Fibroblast of the aortic adventitia (primary cell): ENCODE results near the gene ISLR2. TPM values are rescaled to one million over a fixed set of nuclear protein-coding genes. Genes with fewer than 3 reads are reported as not detected.

Source experiments
- DNase-seq: peaks from one replicate; pipeline ENCODE4 v3.0.0-alpha.2; 2010; ENCODE audit warnings: low read depth
- H3K4me3 ChIP-seq: 2 replicates; pipeline ENCODE4 v1.5.1; 2011; ENCODE audit warnings: low read depth, mild to moderate bottlenecking, control low read depth, low read length, moderate library complexity
- total RNA-seq: library from RNA; depleted of rRNA; stranded (reverse); fragments of >200 nt; gene quantifications from 2 replicates; pipeline ENCODE4 v1.2.3, GENCODE V29; 2012; ENCODE audit warnings: low replicate concordance
- TF ChIP-seq, protein P1 (sequence below): IDR thresholded peaks from 2 replicates; pipeline ENCODE4 v1.5.1; 2011; ENCODE audit warnings: mild to moderate bottlenecking, low read length, control low read depth, inconsistent platforms; ENCODE audit not compliant: insufficient read depth

Gene ISLR2
- total RNA-seq, 1 donor: 0.36 TPM

DNA sequence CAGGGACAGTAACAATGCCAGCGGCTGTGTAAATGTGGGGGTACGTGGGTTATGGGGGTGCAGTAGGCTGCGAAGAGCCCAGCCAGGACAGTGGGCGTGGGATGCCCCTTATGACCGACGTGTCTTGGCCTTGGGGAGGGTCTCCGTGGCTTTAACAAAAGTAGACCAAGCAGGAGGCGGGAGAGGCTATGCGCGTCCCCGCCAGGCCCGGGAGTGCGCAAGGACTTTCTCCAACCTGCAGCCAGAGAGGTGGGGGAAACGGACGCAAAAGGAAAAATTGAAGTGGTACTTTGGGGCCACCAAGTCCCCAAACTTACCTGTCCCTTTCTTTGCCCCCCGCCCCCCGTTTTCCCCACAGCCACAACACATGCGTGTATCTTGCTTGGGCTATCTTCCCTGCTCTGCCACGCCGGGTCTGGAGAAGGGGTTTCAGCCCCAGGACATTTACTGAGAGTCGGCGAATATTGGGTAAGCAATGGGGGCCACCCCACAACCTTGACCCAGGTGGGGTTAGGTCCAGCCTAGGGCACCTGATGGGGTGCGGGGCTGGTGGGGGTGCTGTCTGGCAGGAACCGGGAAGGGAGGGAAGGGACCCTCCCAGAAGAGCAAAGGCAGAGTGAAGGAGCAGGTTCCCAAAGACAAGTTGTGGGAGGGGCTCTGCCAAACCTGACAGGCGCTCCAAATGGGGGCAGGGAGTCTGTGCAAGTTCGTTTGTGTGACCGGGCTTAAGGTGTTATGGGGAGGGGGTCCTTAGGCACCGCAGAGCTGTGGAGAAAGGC, 652 bp downstream of the ISLR2 start:
- TF ChIP-seq, protein P1, sequence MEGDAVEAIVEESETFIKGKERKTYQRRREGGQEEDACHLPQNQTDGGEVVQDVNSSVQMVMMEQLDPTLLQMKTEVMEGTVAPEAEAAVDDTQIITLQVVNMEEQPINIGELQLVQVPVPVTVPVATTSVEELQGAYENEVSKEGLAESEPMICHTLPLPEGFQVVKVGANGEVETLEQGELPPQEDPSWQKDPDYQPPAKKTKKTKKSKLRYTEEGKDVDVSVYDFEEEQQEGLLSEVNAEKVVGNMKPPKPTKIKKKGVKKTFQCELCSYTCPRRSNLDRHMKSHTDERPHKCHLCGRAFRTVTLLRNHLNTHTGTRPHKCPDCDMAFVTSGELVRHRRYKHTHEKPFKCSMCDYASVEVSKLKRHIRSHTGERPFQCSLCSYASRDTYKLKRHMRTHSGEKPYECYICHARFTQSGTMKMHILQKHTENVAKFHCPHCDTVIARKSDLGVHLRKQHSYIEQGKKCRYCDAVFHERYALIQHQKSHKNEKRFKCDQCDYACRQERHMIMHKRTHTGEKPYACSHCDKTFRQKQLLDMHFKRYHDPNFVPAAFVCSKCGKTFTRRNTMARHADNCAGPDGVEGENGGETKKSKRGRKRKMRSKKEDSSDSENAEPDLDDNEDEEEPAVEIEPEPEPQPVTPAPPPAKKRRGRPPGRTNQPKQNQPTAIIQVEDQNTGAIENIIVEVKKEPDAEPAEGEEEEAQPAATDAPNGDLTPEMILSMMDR: no peak
- H3K4me3 ChIP-seq: no peak overlapping the region
- no peak for DNase-seq

DNA sequence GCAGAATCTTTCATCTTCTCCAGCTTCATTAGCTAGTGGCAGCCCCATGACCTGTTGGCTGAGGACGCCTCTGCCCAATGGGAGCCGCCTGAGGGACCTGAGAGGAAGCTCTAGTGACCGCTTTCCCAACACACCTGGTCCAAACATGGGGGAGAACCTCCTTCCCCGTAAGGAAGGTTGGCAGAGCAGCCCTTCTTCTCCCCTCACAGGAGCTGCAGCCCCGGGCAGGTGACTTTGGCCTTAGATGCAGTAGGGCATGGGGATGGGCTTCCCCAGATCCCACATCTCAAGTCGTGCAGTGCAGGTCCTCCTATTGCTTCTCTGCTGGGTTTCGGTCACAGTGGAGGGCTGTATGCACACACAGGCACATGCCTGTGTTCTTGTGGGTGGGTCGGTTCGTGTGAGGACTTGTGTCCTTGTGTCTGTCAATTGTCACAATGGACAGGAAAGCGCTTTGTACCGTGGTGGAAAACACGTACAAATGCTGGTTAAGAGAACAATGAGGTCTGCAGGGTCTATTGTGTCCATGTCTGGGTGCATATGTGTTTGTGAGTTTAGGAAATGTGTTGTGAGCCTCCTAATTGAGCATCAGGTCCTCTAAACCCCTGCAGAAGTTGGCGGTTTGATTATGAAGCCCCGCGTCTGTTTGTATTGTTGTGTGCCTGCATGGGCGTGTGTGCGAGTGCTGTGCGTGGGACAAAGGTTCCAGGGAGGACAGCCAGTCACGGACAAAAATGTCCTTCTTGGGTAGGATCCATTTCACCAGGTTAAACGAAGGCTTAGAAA, 1.4 kb downstream of the ISLR2 start:
- H3K4me3 ChIP-seq: no peak overlapping the region
- no peak for DNase-seq
- TF ChIP-seq, protein P1: no peak

DNA sequence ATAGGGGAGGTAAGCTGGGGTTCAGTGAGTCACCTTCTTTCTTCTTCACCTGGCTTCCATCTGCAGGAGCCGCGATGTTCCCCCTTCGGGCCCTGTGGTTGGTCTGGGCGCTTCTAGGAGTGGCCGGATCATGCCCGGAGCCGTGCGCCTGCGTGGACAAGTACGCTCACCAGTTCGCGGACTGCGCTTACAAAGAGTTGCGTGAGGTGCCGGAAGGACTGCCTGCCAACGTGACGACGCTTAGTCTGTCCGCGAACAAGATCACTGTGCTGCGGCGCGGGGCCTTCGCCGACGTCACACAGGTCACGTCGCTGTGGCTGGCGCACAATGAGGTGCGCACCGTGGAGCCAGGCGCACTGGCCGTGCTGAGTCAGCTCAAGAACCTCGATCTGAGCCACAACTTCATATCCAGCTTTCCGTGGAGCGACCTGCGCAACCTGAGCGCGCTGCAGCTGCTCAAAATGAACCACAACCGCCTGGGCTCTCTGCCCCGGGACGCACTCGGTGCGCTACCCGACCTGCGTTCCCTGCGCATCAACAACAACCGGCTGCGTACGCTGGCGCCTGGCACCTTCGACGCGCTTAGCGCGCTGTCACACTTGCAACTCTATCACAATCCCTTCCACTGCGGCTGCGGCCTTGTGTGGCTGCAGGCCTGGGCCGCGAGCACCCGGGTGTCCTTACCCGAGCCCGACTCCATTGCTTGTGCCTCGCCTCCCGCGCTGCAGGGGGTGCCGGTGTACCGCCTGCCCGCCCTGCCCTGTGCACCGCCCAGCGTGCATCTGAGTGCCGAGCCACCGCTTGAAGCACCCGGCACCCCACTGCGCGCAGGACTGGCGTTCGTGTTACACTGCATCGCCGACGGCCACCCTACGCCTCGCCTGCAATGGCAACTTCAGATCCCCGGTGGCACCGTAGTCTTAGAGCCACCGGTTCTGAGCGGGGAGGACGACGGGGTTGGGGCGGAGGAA, 2.6 kb downstream of the ISLR2 start:
- no peak overlapping the region for H3K4me3 ChIP-seq
- DNase-seq: no peak
- TF ChIP-seq, protein P1: no peak

DNA sequence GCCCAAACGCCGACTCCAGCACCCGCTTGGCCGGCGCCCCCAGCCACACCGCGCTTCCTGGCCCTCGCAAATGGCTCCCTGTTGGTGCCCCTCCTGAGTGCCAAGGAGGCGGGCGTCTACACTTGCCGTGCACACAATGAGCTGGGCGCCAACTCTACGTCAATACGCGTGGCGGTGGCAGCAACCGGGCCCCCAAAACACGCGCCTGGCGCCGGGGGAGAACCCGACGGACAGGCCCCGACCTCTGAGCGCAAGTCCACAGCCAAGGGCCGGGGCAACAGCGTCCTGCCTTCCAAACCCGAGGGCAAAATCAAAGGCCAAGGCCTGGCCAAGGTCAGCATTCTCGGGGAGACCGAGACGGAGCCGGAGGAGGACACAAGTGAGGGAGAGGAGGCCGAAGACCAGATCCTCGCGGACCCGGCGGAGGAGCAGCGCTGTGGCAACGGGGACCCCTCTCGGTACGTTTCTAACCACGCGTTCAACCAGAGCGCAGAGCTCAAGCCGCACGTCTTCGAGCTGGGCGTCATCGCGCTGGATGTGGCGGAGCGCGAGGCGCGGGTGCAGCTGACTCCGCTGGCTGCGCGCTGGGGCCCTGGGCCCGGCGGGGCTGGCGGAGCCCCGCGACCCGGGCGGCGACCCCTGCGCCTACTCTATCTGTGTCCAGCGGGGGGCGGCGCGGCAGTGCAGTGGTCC, 3.5 kb downstream of the ISLR2 start:
- DNase-seq: no peak
- TF ChIP-seq, protein P1: no peak

DNA sequence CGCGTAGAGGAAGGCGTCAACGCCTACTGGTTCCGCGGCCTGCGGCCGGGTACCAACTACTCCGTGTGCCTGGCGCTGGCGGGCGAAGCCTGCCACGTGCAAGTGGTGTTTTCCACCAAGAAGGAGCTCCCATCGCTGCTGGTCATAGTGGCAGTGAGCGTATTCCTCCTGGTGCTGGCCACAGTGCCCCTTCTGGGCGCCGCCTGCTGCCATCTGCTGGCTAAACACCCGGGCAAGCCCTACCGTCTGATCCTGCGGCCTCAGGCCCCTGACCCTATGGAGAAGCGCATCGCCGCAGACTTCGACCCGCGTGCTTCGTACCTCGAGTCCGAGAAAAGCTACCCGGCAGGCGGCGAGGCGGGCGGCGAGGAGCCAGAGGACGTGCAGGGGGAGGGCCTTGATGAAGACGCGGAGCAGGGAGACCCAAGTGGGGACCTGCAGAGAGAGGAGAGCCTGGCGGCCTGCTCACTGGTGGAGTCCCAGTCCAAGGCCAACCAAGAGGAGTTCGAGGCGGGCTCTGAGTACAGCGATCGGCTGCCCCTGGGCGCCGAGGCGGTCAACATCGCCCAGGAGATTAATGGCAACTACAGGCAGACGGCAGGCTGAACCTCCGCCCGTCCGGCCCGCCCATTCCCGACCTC, 4.1 kb downstream of the ISLR2 start:
- TF ChIP-seq, protein P1: no peak
- no peak for DNase-seq
- no peak overlapping the region for H3K4me3 ChIP-seq

More for the DNA sequence above, 3.5 kb downstream of the ISLR2 start:
- H3K4me3 ChIP-seq: no peak overlapping the region
